Heart left ventricle (tissue), 16 donors: Measurements from ENCODE around the gene LRP2. TPM values are rescaled to one million over a fixed set of nuclear protein-coding genes. Genes with fewer than 3 reads are reported as not detected.
"Not testable (repeated sequence)": the region's sequence is repeated elsewhere in the genome, so short reads cannot be mapped to it uniquely, and the experiment has no call there.

Experiments
- ATAC-seq, 4 donors: fragments of 200-7000 bp; cut with Tn5 transposase; one replicate each; pipeline ENCODE4 v1.9.1; 2020 to 2022; ENCODE audit warnings: moderate library complexity in 4 of 4, mild to moderate bottlenecking in 3 of 4, moderate number of reproducible peaks in 1 of 4
- DNase-seq, 5 donors: peaks; one replicate each; pipeline ENCODE4 v3.0.0-alpha.2; 2020
- H3K27ac ChIP-seq, 12 donors: fragments of 200-600 bp; sonication (generic) in 4 of 12; one replicate each; pipeline versions ENCODE4 v1.5.0 to v1.8.0; 2016 to 2022; ENCODE audit warnings: mild to moderate bottlenecking in 2 of 12
- H3K27me3 ChIP-seq, 9 donors: fragments of 200-600 bp; sonication (generic) in 2 of 9; one replicate each; pipeline versions ENCODE4 v1.5.1 to v1.8.0; 2016 to 2022; ENCODE audit warnings: mild to moderate bottlenecking in 3 of 9
- H3K36me3 ChIP-seq, 9 donors: fragments of 200-600 bp; sonication (generic) in 2 of 9; one replicate each; pipeline versions ENCODE4 v1.5.0 to v1.8.0; 2018 to 2022; ENCODE audit warnings: mild to moderate bottlenecking in 2 of 9
- H3K4me1 ChIP-seq, 12 donors: fragments of 200-600 bp; sonication (generic) in 4 of 12; one replicate each; pipeline versions ENCODE4 v1.5.0 to v1.8.0; 2016 to 2022; ENCODE audit warnings: mild to moderate bottlenecking in 3 of 12
- H3K4me3 ChIP-seq, 12 donors: fragments of 200-600 bp; sonication (generic) in 4 of 12; one replicate each; pipeline versions ENCODE4 v1.5.0 to v1.8.0; 2017 to 2022; ENCODE audit warnings: mild to moderate bottlenecking in 9 of 12, moderate library complexity in 4 of 12
- H3K9me3 ChIP-seq, 12 donors: fragments of 200-600 bp; sonication (generic) in 4 of 12; one replicate each; pipeline versions ENCODE4 v1.5.0 to v1.8.0; 2016 to 2022; ENCODE audit warnings: mild to moderate bottlenecking in 1 of 12
- CTCF ChIP-seq, 12 donors: fragments of 200-600 bp; sonication (generic) in 4 of 12; IDR thresholded peaks; one replicate each; pipeline versions ENCODE4 v1.5.0 to v1.8.0; 2018 to 2022; ENCODE audit warnings: antibody characterized with exemption in 12 of 12, mild to moderate bottlenecking in 5 of 12
- POLR2A ChIP-seq, 2 donors: fragments of 450-650 bp; IDR thresholded peaks; one replicate each; pipeline ENCODE4 v1.6.1; 2017; ENCODE audit warnings: antibody characterized with exemption in 2 of 2, mild to moderate bottlenecking in 2 of 2, moderate library complexity in 2 of 2
- WGBS, 4 donors: extraction: QIAGEN DNeasy Blood & Tissue Kit in 2 of 4; methylation state at CpG; one replicate each; pipeline versions ENCODE4 v1.1.5 to v1.1.7; 2013 to 2018; 5-methylcytosine and 5-hydroxymethylcytosine counted together
- intact Hi-C, 10 donors: fragments of 100-400 bp; cut with DNase I; formaldehyde crosslinking; loops; one replicate each; pipeline versions ENCODE4 v1.11.1 to v1.14.2; 2022
- polyA plus RNA-seq, 2 donors: library from polyadenylated mRNA; stranded (reverse); fragments of 200-250 nt; gene quantifications; one replicate each; pipeline ENCODE4 v1.2.3, GENCODE V29; 2013
- total RNA-seq, 9 donors: library from RNA; depleted of rRNA in 2 of 9; stranded (reverse); fragments of >200 nt in 2 of 9; fragmentation: NEBNext Ultra II Directional in 3 of 9; extraction: Animal tissue kit (Norgen Biotek cat#: 25700) in 3 of 9; gene quantifications; one replicate each; pipeline versions ENCODE4 v1.1.0 to v1.2.4, GENCODE V29; 2016 to 2023
- donor health status: ischemic (EF 13 %, LVEDD 7.1; RV severe dilation, severe dysfunction).
- donor health status: healthy with polysubstance abuse.
- donor health status: DM: no; HTN: yes; CAD: no.
- donor health status: DM: no; HTN: no; CAD: no.
- donor health status: ischemic (EF 25% LVEDD 6.9; RV normal size, moderate dysfunction).
- donor health status: ischemic (EF 25% LVEDD 5.7; RV mildly dilated, moderate dysfunction).
- donor health status: healthy.
- donor health status: DM: yes; HTN: yes; CAD: no.
- donor health status: ischemic (EF 35%, LVEDD 5.7; RV mildly dilated, moderate dysfunction).
- donor health status: nonischemic (EF 11% LVEDD 7.7; RV severe dilation, severe dysfunction).
- donor health status: DM: yes; HTN: yes; CAD: no.
- donor health status: PGD.
- donor health status: ischemic (EF 29% LVEDD 5.4; RV normal size, mild dysfunction).
- donor health status: nonischemic (EF 23%, LVEDD 6.1; RV moderate dilation, normal function).

The LRP2 gene
- total and polyA plus RNA-seq, 11 donors, result 0.01 to 13.6 (median 0.09) TPM; not detected in 5

- WGBS, 4 donors, result 84 to 87% (median 87%) methylated on average over 4 of the region's 4 CpGs
- Histone ChIP-seq H3K27me3 (no peaks in the 10 kb centered on the region), H3K4me1 (no peaks in the 10 kb centered on the region), H3K9me3 (no peaks in the 10 kb centered on the region), H3K4me3 (no peak overlapping the region), H3K27ac (no peak overlapping the region), H3K36me3 (no peaks in the 10 kb centered on the region)
- DNase-seq, result no peak
- TF ChIP-seq POLR2A (IDR thresholded peaks at IDR 0.05), result no peak
- no peak for TF ChIP-seq CTCF (IDR thresholded peaks at IDR 0.05)
- ATAC-seq, result no peak
- intact Hi-C loops, result loop anchor here in 1 of 10 donors (10.0 kb wide), 1 partner anchor 167 kb away; no protein-coding TSS in a partner anchor
These were observed 90.3 kb downstream of the LRP2 start for GRCh38 chr2:169272010-169272409.

GRCh38 chr2:169270574-169270973, 91.8 kb downstream of the LRP2 start:
- not testable (repeated sequence) for ATAC-seq, H3K27ac ChIP-seq, DNase-seq, H3K9me3 ChIP-seq, H3K27me3 ChIP-seq, H3K36me3 ChIP-seq, H3K4me3 ChIP-seq, H3K4me1 ChIP-seq
- intact Hi-C loops, result loop anchor here in 1 of 10 donors (10.0 kb wide), 1 partner anchor 166 kb away; no protein-coding TSS in a partner anchor
- WGBS, 4 donors, result 92 to 95% (median 93%) methylated on average over 6 of the region's 6 CpGs

GRCh38 chr2:169265591-169265990, 96.7 kb downstream of the LRP2 start:
- H3K27ac ChIP-seq, result no peak overlapping the region
- ATAC-seq (no peak), DNase-seq (no peak)
- no peak overlapping the region for H3K4me3 ChIP-seq
- 65 to 76% (median 70%) methylated on average over 1 of the region's 1 CpG for WGBS, 4 donors
- peaks cover 0 to 10% (median 0%) of the 10 kb centered on the region in 12 donors for H3K4me1 ChIP-seq
- no peaks in the 10 kb centered on the region for H3K36me3 ChIP-seq
- TF ChIP-seq POLR2A (IDR thresholded peaks at IDR 0.05) (no peak), CTCF (IDR thresholded peaks at IDR 0.05) (no peak)
- H3K9me3 ChIP-seq, result no peaks in the 10 kb centered on the region
- intact Hi-C loops, result no loop called here
- H3K27me3 ChIP-seq, result no peaks in the 10 kb centered on the region

GRCh38 chr2:169260846-169261642, 101.3 kb downstream of the LRP2 start:
- Histone ChIP-seq H3K27me3 (peaks cover 0 to 9% (median 0%) of the 10 kb centered on the region in 9 donors), H3K4me3 (no peak overlapping the region), H3K27ac (no peak overlapping the region), H3K36me3 (no peaks in the 10 kb centered on the region), H3K4me1 (peaks cover 0 to 4% (median 0%) of the 10 kb centered on the region in 12 donors), H3K9me3 (no peaks in the 10 kb centered on the region)
- no peak for ATAC-seq
- TF ChIP-seq CTCF (IDR thresholded peaks at IDR 0.05) (no peak), POLR2A (IDR thresholded peaks at IDR 0.05) (no peak)
- intact Hi-C loops, result no loop called here
- no peak for DNase-seq
